T-cell (primary cell): ENCODE results near the gene HSD17B11. TPM values are rescaled to one million over a fixed set of nuclear protein-coding genes. Genes with fewer than 3 reads are reported as not detected.
"Not testable (repeated sequence)": the region's sequence is repeated elsewhere in the genome, so short reads cannot be mapped to it uniquely, and the experiment has no call there.

Experiments
- ATAC-seq, 4 experiments: fragments of 200-7000 bp in 3 of 4; fragments of 150-1000 bp in 1 of 4; cut with Tn5 transposase; replicated peaks in 1 of 4; 1 replicate in 3 of 4; 2 replicates in 1 of 4; pipeline ENCODE4 v1.10.0; 2021; ENCODE audit warnings: moderate library complexity in 3 of 4, mild to moderate bottlenecking in 2 of 4, moderate number of reproducible peaks in 1 of 4
- CTCF ChIA-PET, 2 donors: fragments of 300-600 bp; sonication (Branson Sonifier 250); formaldehyde crosslinking; loops; one replicate each; lab custom pipeline; 2022; ENCODE audit warnings: antibody characterized with exemption in 2 of 2; lab: Charles Lee
- POLR2A ChIA-PET, 2 donors: fragments of 300-600 bp; sonication (Branson Sonifier 250); formaldehyde crosslinking; loops; one replicate each; lab custom pipeline; 2022; ENCODE audit warnings: antibody characterized with exemption in 2 of 2; lab: Charles Lee
- DNase-seq, 35 experiments: peaks; one replicate each; pipeline versions ENCODE4 v3.0.0 to v3.0.0-alpha.2; 2013 to 2023
- H3K27ac ChIP-seq: one replicate; pipeline ENCODE4 v1.5.1; 2013; ENCODE audit warnings: low read length
- H3K27me3 ChIP-seq, 2 experiments: replicated peaks in 1 of 2; 1 replicate in 1 of 2; 2 replicates in 1 of 2; pipeline versions ENCODE4 v1.6.1 to v1.7.0; 2013; ENCODE audit warnings: low read length in 1 of 2, mixed read lengths in 1 of 2; ENCODE audit not compliant: control insufficient read depth in 2 of 2, insufficient read depth in 2 of 2; ENCODE audit errors: extremely low read depth in 1 of 2
- H3K36me3 ChIP-seq, 2 donors: 1 replicate in 1 of 2; 2 replicates in 1 of 2; pipeline versions ENCODE4 v1.6.1 to v1.7.0; 2013; ENCODE audit warnings: low read length in 1 of 2; ENCODE audit not compliant: control insufficient read depth in 2 of 2, insufficient read depth in 1 of 2; ENCODE audit errors: extremely low read depth in 1 of 2
- H3K4me1 ChIP-seq, 2 experiments: 1 replicate in 1 of 2; 2 replicates in 1 of 2; pipeline versions ENCODE4 v1.6.1 to v1.7.0; 2013; ENCODE audit warnings: low read length in 2 of 2, mixed read lengths in 1 of 2; ENCODE audit not compliant: insufficient read depth in 2 of 2, control insufficient read depth in 1 of 2; ENCODE audit errors: extremely low read depth in 1 of 2
- H3K4me3 ChIP-seq, 2 donors: 1 replicate in 1 of 2; 2 replicates in 1 of 2; pipeline versions ENCODE4 v1.5.1 to v1.7.0; 2013; ENCODE audit warnings: mild to moderate bottlenecking in 2 of 2, low read length in 1 of 2, moderate library complexity in 1 of 2; ENCODE audit not compliant: control insufficient read depth in 1 of 2; ENCODE audit errors: extremely low read depth in 1 of 2
- H3K9me3 ChIP-seq: 2 replicates; pipeline ENCODE4 v1.7.0; 2013
- H3K27ac Mint-ChIP-seq, 2 donors: one replicate each; pipeline ENCODE4 v1.8.0; 2020 to 2021; ENCODE audit warnings: mild to moderate bottlenecking in 2 of 2, mixed read lengths in 2 of 2
- H3K27me3 Mint-ChIP-seq, 2 donors: one replicate each; pipeline ENCODE4 v1.8.0; 2021 to 2022; ENCODE audit warnings: mixed read lengths in 2 of 2
- H3K36me3 Mint-ChIP-seq: one replicate; pipeline ENCODE4 v1.8.0; 2021; ENCODE audit warnings: mixed read lengths
- H3K4me1 Mint-ChIP-seq, 3 donors: one replicate each; pipeline ENCODE4 v1.8.0; 2020 to 2022; ENCODE audit warnings: mixed read lengths in 3 of 3, mild to moderate bottlenecking in 1 of 3
- H3K4me3 Mint-ChIP-seq, 3 donors: one replicate each; pipeline ENCODE4 v1.8.0; 2020 to 2022; ENCODE audit warnings: mild to moderate bottlenecking in 3 of 3, mixed read lengths in 3 of 3, moderate library complexity in 3 of 3
- H3K9me3 Mint-ChIP-seq, 3 donors: one replicate each; pipeline ENCODE4 v1.8.0; 2020 to 2022; ENCODE audit warnings: mixed read lengths in 3 of 3
- WGBS: methylation state at CpG from one replicate; pipeline ENCODE4 v1.1.5; 2013; ENCODE audit warnings: missing lambda C conversion rate; ENCODE audit not compliant: insufficient coverage; 5-methylcytosine and 5-hydroxymethylcytosine counted together
- total RNA-seq, 35 experiments: library from RNA in 6 of 35; stranded (reverse) in 6 of 35; fragments of 120-200 nt in 1 of 35; gene quantifications; one replicate each; pipeline versions ENCODE4 v1.2.1 to v1.2.4 and lab custom pipeline; 2013 to 2026

HSD17B11 gene
- total RNA-seq, 5 donors from 2014 or later (not counting 1 experiment from before 2014, with no cell fraction given): 38.0 to 57.7 (median 51.2) TPM

GRCh38 chr4:87315000-87315399 is 76.0 kb downstream of the HSD17B11 start:
- H3K4me1 ChIP-seq, H3K36me3 ChIP-seq, H3K9me3 ChIP-seq, H3K36me3 Mint-ChIP-seq, DNase-seq, H3K27ac Mint-ChIP-seq, H3K9me3 Mint-ChIP-seq, CTCF ChIA-PET, POLR2A ChIA-PET, H3K27me3 ChIP-seq, H3K4me3 ChIP-seq, H3K4me3 Mint-ChIP-seq, H3K27me3 Mint-ChIP-seq, H3K27ac ChIP-seq, ATAC-seq, H3K4me1 Mint-ChIP-seq: not testable (repeated sequence)
- WGBS: 100% methylated on average over 1 of the region's 4 CpGs

DNA sequence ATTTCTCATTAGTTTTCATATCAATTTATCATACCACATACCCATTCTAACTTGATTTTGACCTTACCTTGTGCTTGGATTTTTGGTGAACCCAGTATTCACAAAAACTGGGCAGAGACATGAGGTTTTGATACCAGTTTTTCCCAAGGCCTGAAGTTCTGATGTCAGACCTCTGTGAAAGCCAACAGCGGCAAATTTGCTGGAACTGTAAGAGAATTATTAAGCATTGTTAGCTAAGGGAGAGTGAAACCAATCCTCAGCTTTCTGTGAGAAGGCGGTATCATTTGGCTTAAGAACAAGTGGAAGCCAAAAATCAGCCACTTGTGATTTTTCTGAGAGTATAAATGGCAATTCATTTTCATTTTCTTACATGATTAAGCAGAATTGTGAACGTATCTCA is 77.2 kb downstream of the HSD17B11 start:
- Histone ChIP-seq H3K4me3 (no peak overlapping the region), H3K4me1 (no peaks in the 10 kb centered on the region), H3K27me3 (no peaks in the 10 kb centered on the region), H3K9me3 (no peaks in the 10 kb centered on the region), H3K27ac (no peak overlapping the region), H3K36me3 (no peaks in the 10 kb centered on the region)
- H3K27me3 Mint-ChIP-seq: no peaks in the 10 kb centered on the region
- H3K9me3 Mint-ChIP-seq: no peaks in the 10 kb centered on the region
- no peak overlapping the region for H3K27ac Mint-ChIP-seq
- DNase-seq (no peak), ATAC-seq (no peak)
- WGBS: no CpG with 5 or more reads among the region's 3 CpGs
- CTCF ChIA-PET: no interaction called here
- H3K4me3 Mint-ChIP-seq: no peak overlapping the region
- no peaks in the 10 kb centered on the region for H3K4me1 Mint-ChIP-seq
- no peaks in the 10 kb centered on the region for H3K36me3 Mint-ChIP-seq
- POLR2A ChIA-PET: no interaction called here

GRCh38 chr4:87311684-87312083 is 79.3 kb downstream of the HSD17B11 start:
- Histone ChIP-seq H3K4me1 (no peaks in the 10 kb centered on the region), H3K36me3 (no peaks in the 10 kb centered on the region), H3K27me3 (no peaks in the 10 kb centered on the region), H3K9me3 (no peaks in the 10 kb centered on the region), H3K27ac (no peak overlapping the region), H3K4me3 (no peak overlapping the region)
- Mint-ChIP-seq H3K4me1 (peaks cover 0 to 3% (median 2%) of the 10 kb centered on the region in 3 donors), H3K27me3 (no peaks in the 10 kb centered on the region), H3K9me3 (no peaks in the 10 kb centered on the region), H3K27ac (no peak overlapping the region), H3K4me3 (no peak overlapping the region), H3K36me3 (no peaks in the 10 kb centered on the region)
- DNase-seq (no peak), ATAC-seq (no peak)
- WGBS: 100% methylated on average over 2 of the region's 3 CpGs
- POLR2A ChIA-PET: no interaction called here
- CTCF ChIA-PET: no interaction called here

DNA sequence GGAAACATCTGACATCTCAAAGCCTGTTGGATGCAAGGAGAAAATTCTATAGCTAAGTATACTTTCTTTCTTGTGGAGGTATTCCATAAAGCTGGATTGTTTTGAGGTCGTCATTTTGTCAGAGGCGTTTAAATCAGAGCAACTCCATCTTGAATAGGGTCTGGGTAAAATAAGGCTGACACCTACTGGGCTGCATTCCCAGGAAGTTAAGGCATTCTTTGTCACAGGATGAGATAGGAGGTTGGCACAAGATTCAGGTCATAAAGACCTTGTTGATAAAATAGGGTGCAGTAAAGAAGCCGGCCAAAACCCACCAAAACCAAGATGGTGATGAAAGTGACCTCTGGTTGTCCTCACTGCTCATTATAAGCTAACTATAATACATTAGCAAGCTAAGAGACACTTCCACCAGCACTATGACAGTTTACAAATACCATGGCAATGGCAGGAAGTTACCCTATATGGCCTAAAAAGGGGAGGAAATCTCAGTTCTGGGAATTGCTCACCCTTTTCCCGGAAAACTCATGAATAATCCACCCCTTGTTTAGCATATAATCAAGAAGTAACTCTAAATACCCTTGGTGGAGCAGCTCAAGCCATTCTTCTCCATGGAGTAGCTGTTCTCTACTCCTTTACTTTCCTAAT is 80.2 kb downstream of the HSD17B11 start:
- no peaks in the 10 kb centered on the region for H3K36me3 ChIP-seq
- Mint-ChIP-seq H3K9me3 (no peaks in the 10 kb centered on the region), H3K27me3 (no peaks in the 10 kb centered on the region), H3K4me3 (no peak overlapping the region), H3K27ac (no peak overlapping the region), H3K36me3 (no peaks in the 10 kb centered on the region), H3K4me1 (peaks cover 0 to 3% (median 2%) of the 10 kb centered on the region in 3 donors)
- no CpG with 5 or more reads among the region's 4 CpGs for WGBS
- DNase-seq (no peak), ATAC-seq (no peak)
- H3K27me3 ChIP-seq: no peaks in the 10 kb centered on the region
- no peak overlapping the region for H3K4me3 ChIP-seq
- ChIA-PET POLR2A (no interaction called here), CTCF (no interaction called here)
- no peaks in the 10 kb centered on the region for H3K9me3 ChIP-seq
- H3K4me1 ChIP-seq: no peaks in the 10 kb centered on the region
- H3K27ac ChIP-seq: no peak overlapping the region

GRCh38 chr4:87309625-87310024 is 81.4 kb downstream of the HSD17B11 start:
- no peak for ATAC-seq
- peaks cover 0 to 3% (median 2%) of the 10 kb centered on the region in 3 donors for H3K4me1 Mint-ChIP-seq
- H3K4me3 Mint-ChIP-seq: no peak overlapping the region
- no peaks in the 10 kb centered on the region for H3K36me3 Mint-ChIP-seq
- no peaks in the 10 kb centered on the region for H3K27me3 Mint-ChIP-seq
- WGBS: no CpG with 5 or more reads among the region's 2 CpGs
- Histone ChIP-seq H3K4me1 (no peaks in the 10 kb centered on the region), H3K4me3 (no peak overlapping the region), H3K36me3 (no peaks in the 10 kb centered on the region), H3K27me3 (no peaks in the 10 kb centered on the region), H3K9me3 (no peaks in the 10 kb centered on the region), H3K27ac (no peak overlapping the region)
- POLR2A ChIA-PET: no interaction called here
- CTCF ChIA-PET: interaction anchor here in 1 of 2 donors (0.6 kb wide), 2 partner anchors 137 to 365 kb away, joined by 7 read pairs; no protein-coding TSS in a partner anchor
- no peak overlapping the region for H3K27ac Mint-ChIP-seq
- no peak for DNase-seq
- no peaks in the 10 kb centered on the region for H3K9me3 Mint-ChIP-seq

DNA sequence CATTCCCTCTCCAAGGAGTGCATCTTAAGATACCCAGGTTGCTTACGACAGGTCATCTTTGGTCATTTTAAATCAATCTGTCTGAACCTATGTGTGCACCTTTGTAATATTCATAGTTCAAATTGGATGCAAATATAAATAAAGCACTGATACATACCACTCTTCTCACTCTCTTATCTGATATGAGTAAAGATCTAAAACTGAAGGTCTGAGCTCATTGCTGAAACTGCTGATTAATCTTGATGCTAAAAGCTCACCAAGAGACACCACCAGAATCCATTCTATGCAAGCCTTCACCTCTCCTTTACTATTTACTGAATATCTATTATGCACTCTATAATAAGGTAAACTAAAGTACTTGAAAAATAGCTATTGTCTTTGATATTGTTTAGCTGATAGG is 84.9 kb downstream of the HSD17B11 start:
- no peaks in the 10 kb centered on the region for H3K4me1 ChIP-seq
- no peak overlapping the region for H3K4me3 ChIP-seq
- no peaks in the 10 kb centered on the region for H3K9me3 ChIP-seq
- no peaks in the 10 kb centered on the region for H3K36me3 ChIP-seq
- WGBS: no CpG with 5 or more reads among the region's 1 CpG
- no peaks in the 10 kb centered on the region for H3K9me3 Mint-ChIP-seq
- H3K36me3 Mint-ChIP-seq: peaks cover 2% of the 10 kb centered on the region
- DNase-seq: no peak
- no peak overlapping the region for H3K27ac Mint-ChIP-seq
- H3K27me3 ChIP-seq: no peaks in the 10 kb centered on the region
- H3K4me3 Mint-ChIP-seq: no peak overlapping the region
- POLR2A ChIA-PET: no interaction called here
- no peaks in the 10 kb centered on the region for H3K27me3 Mint-ChIP-seq
- ATAC-seq: no peak
- CTCF ChIA-PET: no interaction called here
- peaks cover 0 to 3% (median 2%) of the 10 kb centered on the region in 3 donors for H3K4me1 Mint-ChIP-seq
- no peak overlapping the region for H3K27ac ChIP-seq
